ENCODE data around the gene RTN4RL1. TPM values are rescaled to one million over a fixed set of nuclear protein-coding genes. Genes with fewer than 3 reads are reported as not detected.

RTN4RL1 gene
- total RNA-seq, 2 donors from 2014 or later = 5.4 to 8.0 TPM

GRCh38 chr17:1960545-1960912 is 64.6 kb downstream of the RTN4RL1 start:
- no peaks in the 10 kb centered on the region for H3K27me3 ChIP-seq (replicated peaks; ENCODE audit: insufficient read depth)
- DNase-seq (ENCODE audit: low spot score) (no peak), ATAC-seq (ENCODE audit: insufficient number of reproducible peaks, low FRiP score, low read depth) (no peak)
- TF ChIP-seq CTCF (IDR thresholded peaks at IDR 0.05) = no peak
- H3K4me1 ChIP-seq (ENCODE audit: control insufficient read depth in 1 of 2, low read depth in 2 of 2) = peaks cover 5 to 11% of the 10 kb centered on the region in 2 donors
- no peak overlapping the region for H3K27ac ChIP-seq
- peak overlapping the region; percentile 21 for H3K4me3 ChIP-seq
- no peaks in the 10 kb centered on the region for H3K9me3 ChIP-seq
- H3K36me3 ChIP-seq = no peaks in the 10 kb centered on the region

- Histone ChIP-seq H3K4me1 (ENCODE audit: control insufficient read depth in 1 of 2, low read depth in 2 of 2) (peaks cover 5 to 11% of the 10 kb centered on the region in 2 donors), H3K27me3 (replicated peaks; ENCODE audit: insufficient read depth) (no peaks in the 10 kb centered on the region), H3K4me3 (peak overlapping the region; percentile 21), H3K27ac (no peak overlapping the region), H3K9me3 (no peaks in the 10 kb centered on the region), H3K36me3 (no peaks in the 10 kb centered on the region)
- DNase-seq (ENCODE audit: low spot score) (no peak), ATAC-seq (ENCODE audit: insufficient number of reproducible peaks, low FRiP score, low read depth) (no peak)
- no peak for TF ChIP-seq CTCF (IDR thresholded peaks at IDR 0.05)
Observed at GRCh38 chr17:1959871-1960544, 65.1 kb downstream of the RTN4RL1 start.

- no peak for TF ChIP-seq CTCF (IDR thresholded peaks at IDR 0.05)
- H3K4me3 ChIP-seq = no peak overlapping the region
- H3K27me3 ChIP-seq (replicated peaks; ENCODE audit: insufficient read depth) = no peaks in the 10 kb centered on the region
- no peak overlapping the region for H3K27ac ChIP-seq
- DNase-seq (ENCODE audit: low spot score) (no peak), ATAC-seq (ENCODE audit: insufficient number of reproducible peaks, low FRiP score, low read depth) (no peak)
- H3K4me1 ChIP-seq (ENCODE audit: control insufficient read depth in 1 of 2, low read depth in 2 of 2) = peaks cover 5 to 11% of the 10 kb centered on the region in 2 donors
- no peaks in the 10 kb centered on the region for H3K36me3 ChIP-seq
- H3K9me3 ChIP-seq = no peaks in the 10 kb centered on the region
Observed at GRCh38 chr17:1958134-1958881, 66.8 kb downstream of the RTN4RL1 start.

- H3K27ac ChIP-seq = no peak overlapping the region
- no peaks in the 10 kb centered on the region for H3K9me3 ChIP-seq
- TF ChIP-seq CTCF (IDR thresholded peaks at IDR 0.05) = no peak
- H3K4me3 ChIP-seq = no peak overlapping the region
- no peak for DNase-seq (ENCODE audit: low spot score)
- H3K27me3 ChIP-seq (replicated peaks; ENCODE audit: insufficient read depth) = no peaks in the 10 kb centered on the region
- peaks cover 5 to 11% of the 10 kb centered on the region in 2 donors for H3K4me1 ChIP-seq (ENCODE audit: control insufficient read depth in 1 of 2, low read depth in 2 of 2)
- H3K36me3 ChIP-seq = no peaks in the 10 kb centered on the region
- no peak for ATAC-seq (ENCODE audit: insufficient number of reproducible peaks, low FRiP score, low read depth)
Observed at GRCh38 chr17:1957037-1957436, 68.1 kb downstream of the RTN4RL1 start.

- no peak for TF ChIP-seq CTCF (IDR thresholded peaks at IDR 0.05)
Observed at GRCh38 chr17:1956134-1956533, 69.0 kb downstream of the RTN4RL1 start.

More at GRCh38 chr17:1956134-1956533, 69.0 kb downstream of the RTN4RL1 start:
- H3K4me1 ChIP-seq (ENCODE audit: control insufficient read depth in 1 of 2, low read depth in 2 of 2) = peaks cover 5 to 11% of the 10 kb centered on the region in 2 donors
- no peaks in the 10 kb centered on the region for H3K9me3 ChIP-seq
- H3K27me3 ChIP-seq (replicated peaks; ENCODE audit: insufficient read depth) = no peaks in the 10 kb centered on the region
- DNase-seq (ENCODE audit: low spot score) (no peak), ATAC-seq (ENCODE audit: insufficient number of reproducible peaks, low FRiP score, low read depth) (no peak)
- H3K27ac ChIP-seq = no peak overlapping the region
- no peaks in the 10 kb centered on the region for H3K36me3 ChIP-seq
- H3K4me3 ChIP-seq = no peak overlapping the region
